OCI-LY1 (cell line): ENCODE data around the gene ZNF438.

Experiments
- H2AFZ ChIP-seq: fragments of 200-600 bp; sonication (generic), shearing (Covaris generic); 2 replicates; pipeline ENCODE4 v1.6.0; 2014; ENCODE audit warnings: antibody characterized with exemption, mild to moderate bottlenecking, low read length
- H3F3A ChIP-seq: fragments of 200-600 bp; sonication (generic), shearing (Covaris generic); 2 replicates; pipeline ENCODE4 v1.6.0; 2014; ENCODE audit warnings: mild to moderate bottlenecking, antibody characterized with exemption, low read length, moderate library complexity; ENCODE audit not compliant: insufficient read depth
- H3K27ac ChIP-seq: fragments of 200-600 bp; sonication (generic); 2 replicates; pipeline ENCODE4 v1.5.1; 2014; ENCODE audit warnings: low read length, mixed run types, mild to moderate bottlenecking, low read depth; ENCODE audit not compliant: poor library complexity, severe bottlenecking
- H3K27me3 ChIP-seq: fragments of 200-600 bp; sonication (generic); 2 replicates; pipeline ENCODE4 v1.6.0; 2014; ENCODE audit warnings: antibody characterized with exemption, mild to moderate bottlenecking, low read length, moderate library complexity; ENCODE audit not compliant: insufficient read depth
- H3K36me3 ChIP-seq: fragments of 200-600 bp; sonication (generic); 2 replicates; pipeline ENCODE4 v1.6.1; 2014; ENCODE audit warnings: mild to moderate bottlenecking, antibody characterized with exemption, low read length, moderate library complexity, mixed read lengths; ENCODE audit not compliant: insufficient read depth
- H3K4me1 ChIP-seq: fragments of 200-600 bp; sonication (generic); 2 replicates; pipeline ENCODE4 v1.5.1; 2014; ENCODE audit warnings: mild to moderate bottlenecking, low read length, moderate library complexity; ENCODE audit not compliant: insufficient read depth, severe bottlenecking
- H3K4me2 ChIP-seq: fragments of 200-600 bp; sonication (generic), shearing (Covaris generic); 2 replicates; pipeline ENCODE4 v1.6.1; 2014; ENCODE audit warnings: low read length
- H3K4me3 ChIP-seq: fragments of 200-600 bp; sonication (generic); 2 replicates; pipeline ENCODE4 v1.5.1; 2014; ENCODE audit warnings: low read length, low read depth, mild to moderate bottlenecking, mixed read lengths; ENCODE audit not compliant: poor library complexity, severe bottlenecking
- H3K79me2 ChIP-seq: fragments of 200-600 bp; shearing (Covaris generic); 2 replicates; pipeline ENCODE4 v1.6.1; 2016; ENCODE audit warnings: mixed run types, low read length, mixed read lengths; ENCODE audit not compliant: insufficient read depth
- H3K9ac ChIP-seq: fragments of 200-600 bp; sonication (generic), shearing (Covaris generic); 2 replicates; pipeline ENCODE4 v1.6.1; 2014; ENCODE audit warnings: mild to moderate bottlenecking, low read length, mixed read lengths
- H3K9me2 ChIP-seq: fragments of 200-600 bp; sonication (generic), shearing (Covaris generic); 2 replicates; pipeline ENCODE4 v1.6.1; 2014; ENCODE audit warnings: low read depth, mild to moderate bottlenecking, low read length, mixed read lengths
- H3K9me3 ChIP-seq: fragments of 200-600 bp; shearing (Covaris generic); 2 replicates; pipeline ENCODE4 v1.6.1; 2014; ENCODE audit warnings: low read length, mixed read lengths
- H4K20me1 ChIP-seq: fragments of 200-600 bp; sonication (generic), shearing (Covaris generic); 2 replicates; pipeline ENCODE4 v1.6.0; 2016; ENCODE audit warnings: mild to moderate bottlenecking, low read length; ENCODE audit not compliant: insufficient read depth
- CTCF ChIP-seq: fragments of 200-600 bp; sonication (generic), shearing (Covaris generic); IDR thresholded peaks from 2 replicates; pipeline ENCODE4 v1.5.1; 2017; ENCODE audit warnings: mild to moderate bottlenecking, antibody characterized with exemption, low read length, moderate library complexity, mixed read lengths
- EZH2 ChIP-seq: fragments of 200-600 bp; sonication (generic), shearing (Covaris generic); IDR thresholded peaks from 2 replicates; pipeline ENCODE4 v1.8.0; 2017; ENCODE audit warnings: borderline replicate concordance, mixed run types, mild to moderate bottlenecking, antibody characterized with exemption, low read length, moderate library complexity, mixed read lengths

The ZNF438 gene

GRCh38 chr10:30842894-30843293, 188.8 kb downstream of the ZNF438 start:
- no peaks in the 10 kb centered on the region for H3K9me2 ChIP-seq
- H4K20me1 ChIP-seq: no peaks in the 10 kb centered on the region
- H3K4me3 ChIP-seq: no peak overlapping the region
- no peak overlapping the region for H2AFZ ChIP-seq
- no peaks in the 10 kb centered on the region for H3K4me1 ChIP-seq
- peaks cover 7% of the 10 kb centered on the region; the same call in 1 of the 2 replicates for H3K27me3 ChIP-seq
- no peak overlapping the region for H3K27ac ChIP-seq
- no peaks in the 10 kb centered on the region for H3K79me2 ChIP-seq
- no peak overlapping the region for H3K9ac ChIP-seq
- no peak overlapping the region for H3K4me2 ChIP-seq
- no peak for TF ChIP-seq CTCF
- TF ChIP-seq EZH2: no peak
- H3K36me3 ChIP-seq: no peaks in the 10 kb centered on the region
- H3F3A ChIP-seq: no peaks in the 10 kb centered on the region
- H3K9me3 ChIP-seq: no peaks in the 10 kb centered on the region

- Histone ChIP-seq H3K4me1 (no peaks in the 10 kb centered on the region), H3K27me3 (peaks cover 7% of the 10 kb centered on the region; the same call in 1 of the 2 replicates), H3K79me2 (no peaks in the 10 kb centered on the region), H3F3A (no peaks in the 10 kb centered on the region), H3K27ac (no peak overlapping the region), H3K9ac (no peak overlapping the region), H4K20me1 (no peaks in the 10 kb centered on the region), H2AFZ (no peak overlapping the region), H3K9me2 (no peaks in the 10 kb centered on the region), H3K4me3 (no peak overlapping the region), H3K36me3 (no peaks in the 10 kb centered on the region), H3K9me3 (no peaks in the 10 kb centered on the region), H3K4me2 (no peak overlapping the region)
- no peak for TF ChIP-seq CTCF
- no peak for TF ChIP-seq EZH2
Measured at GRCh38 chr10:30842185-30842584, 189.5 kb downstream of the ZNF438 start.

- H2AFZ ChIP-seq: no peak overlapping the region
- H3K27me3 ChIP-seq: no peaks in the 10 kb centered on the region
- H3K4me2 ChIP-seq: no peak overlapping the region
- TF ChIP-seq EZH2: no peak
- TF ChIP-seq CTCF: no peak
- no peaks in the 10 kb centered on the region for H3K79me2 ChIP-seq
- H4K20me1 ChIP-seq: no peaks in the 10 kb centered on the region
- H3K9ac ChIP-seq: no peak overlapping the region
- H3K36me3 ChIP-seq: no peaks in the 10 kb centered on the region
- no peaks in the 10 kb centered on the region for H3K9me2 ChIP-seq
- H3F3A ChIP-seq: no peaks in the 10 kb centered on the region
- no peaks in the 10 kb centered on the region for H3K9me3 ChIP-seq
- H3K4me3 ChIP-seq: no peak overlapping the region
- H3K27ac ChIP-seq: no peak overlapping the region
- H3K4me1 ChIP-seq: no peaks in the 10 kb centered on the region
Measured at GRCh38 chr10:30840395-30841050, 191.1 kb downstream of the ZNF438 start.
